Cardiac muscle cell (in vitro differentiated cells and primary cell): ENCODE data around the gene ATPAF1. TPM values are rescaled to one million over a fixed set of nuclear protein-coding genes. Genes with fewer than 3 reads are reported as not detected.

Source experiments
- DNase-seq, 2 donors: peaks; one replicate each; pipeline versions ENCODE4 v3.0.0 to v3.0.0-alpha.2; 2010 to 2017; ENCODE audit warnings: low read depth in 1 of 2, low spot score in 1 of 2
- H3K27ac ChIP-seq: fragments of 200-600 bp; sonication (generic); 2 replicates; pipeline ENCODE4 v1.5.1; 2016
- H3K27me3 ChIP-seq: fragments of 200-600 bp; sonication (generic); 2 replicates; pipeline ENCODE4 v1.6.0; 2016; ENCODE audit warnings: control low read depth
- H3K36me3 ChIP-seq: fragments of 200-600 bp; sonication (generic); 2 replicates; pipeline ENCODE4 v1.5.1; 2016; ENCODE audit warnings: control low read depth
- H3K4me1 ChIP-seq: fragments of 200-600 bp; sonication (generic); 2 replicates; pipeline ENCODE4 v1.8.1; 2017; ENCODE audit warnings: low read depth, mild to moderate bottlenecking, mixed run types
- H3K4me3 ChIP-seq: fragments of 200-600 bp; sonication (generic); 2 replicates; pipeline ENCODE4 v1.5.1; 2016; ENCODE audit warnings: mild to moderate bottlenecking
- H3K9me3 ChIP-seq: fragments of 200-600 bp; sonication (generic); 2 replicates; pipeline ENCODE4 v1.5.1; 2017; ENCODE audit warnings: low read depth, mild to moderate bottlenecking, control low read depth
- CTCF ChIP-seq: IDR thresholded peaks from 2 replicates; pipeline ENCODE4 v1.5.1; 2012; ENCODE audit warnings: low read depth, mild to moderate bottlenecking, low read length
- polyA plus RNA-seq: library from polyadenylated mRNA; unstranded; fragments of >200 nt; fragmentation: Nextera tagmentation; extraction: Ambion mirVana; gene quantifications from 2 replicates; pipeline ENCODE4 v1.2.1, GENCODE V29; 2016
- total RNA-seq: library from RNA; depleted of rRNA; stranded (reverse); fragments of >200 nt; gene quantifications from 2 replicates; pipeline ENCODE4 v1.2.3, GENCODE V29; 2016

The ATPAF1 gene
- total and polyA plus RNA-seq, 2 experiments from 2014 or later: 83.6 to 120 TPM

GRCh38 chr1:46687093-46687659 lies 19.0 kb upstream of the ATPAF1 start:
- peaks cover 87% of the 10 kb centered on the region for H3K36me3 ChIP-seq
- no peaks in the 10 kb centered on the region for H3K9me3 ChIP-seq
- TF ChIP-seq CTCF: no peak
- no peaks in the 10 kb centered on the region for H3K27me3 ChIP-seq
- no peak overlapping the region for H3K27ac ChIP-seq
- no peak overlapping the region for H3K4me3 ChIP-seq
- H3K4me1 ChIP-seq: no peaks in the 10 kb centered on the region
- DNase-seq: peak in 1 of 2 donors; percentile 80

GRCh38 chr1:46686255-46686654 lies 18.1 kb upstream of the ATPAF1 start:
- Histone ChIP-seq H3K27me3 (no peaks in the 10 kb centered on the region), H3K36me3 (peaks cover 87% of the 10 kb centered on the region), H3K27ac (no peak overlapping the region), H3K9me3 (no peaks in the 10 kb centered on the region), H3K4me1 (no peaks in the 10 kb centered on the region), H3K4me3 (no peak overlapping the region)
- no peak for TF ChIP-seq CTCF
- DNase-seq: no peak

GRCh38 chr1:46684670-46685069 lies 16.5 kb upstream of the ATPAF1 start:
- Histone ChIP-seq H3K4me1 (no peaks in the 10 kb centered on the region), H3K27ac (no peak overlapping the region), H3K9me3 (no peaks in the 10 kb centered on the region), H3K27me3 (no peaks in the 10 kb centered on the region), H3K4me3 (no peak overlapping the region), H3K36me3 (peaks cover 84% of the 10 kb centered on the region)
- no peak for DNase-seq
- no peak for TF ChIP-seq CTCF

GRCh38 chr1:46682064-46682463 lies 13.9 kb upstream of the ATPAF1 start:
- Histone ChIP-seq H3K4me3 (no peak overlapping the region), H3K9me3 (no peaks in the 10 kb centered on the region), H3K36me3 (peaks cover 60% of the 10 kb centered on the region), H3K4me1 (no peaks in the 10 kb centered on the region), H3K27ac (no peak overlapping the region), H3K27me3 (no peaks in the 10 kb centered on the region)
- no peak for DNase-seq
- TF ChIP-seq CTCF: no peak

GRCh38 chr1:46681333-46682034 lies 13.3 kb upstream of the ATPAF1 start:
- no peak for TF ChIP-seq CTCF
- H3K27ac ChIP-seq: no peak overlapping the region
- no peak for DNase-seq
- H3K36me3 ChIP-seq: peaks cover 58% of the 10 kb centered on the region
- no peaks in the 10 kb centered on the region for H3K9me3 ChIP-seq
- no peaks in the 10 kb centered on the region for H3K4me1 ChIP-seq
- H3K4me3 ChIP-seq: no peak overlapping the region
- no peaks in the 10 kb centered on the region for H3K27me3 ChIP-seq
